Skeletal muscle satellite cell (primary cell): ENCODE data around the gene ZBTB8A.
"Not testable (repeated sequence)": the region's sequence is repeated elsewhere in the genome, so short reads cannot be mapped to it uniquely, and the experiment has no call there.

Experiments used
- H3K27me3 ChIP-seq: 2 replicates; pipeline ENCODE4 v1.7.0; 2013; ENCODE audit warnings: low read length; ENCODE audit not compliant: control insufficient read depth, insufficient read depth
- H3K36me3 ChIP-seq: 2 replicates; pipeline ENCODE4 v1.7.0; 2013; ENCODE audit warnings: mild to moderate bottlenecking, control low read depth, low read length; ENCODE audit not compliant: insufficient read depth
- H3K4me1 ChIP-seq: 2 replicates; pipeline ENCODE4 v1.7.0; 2013; ENCODE audit warnings: low read length; ENCODE audit not compliant: control insufficient read depth, insufficient read depth
- H3K4me2 ChIP-seq: 2 replicates; pipeline ENCODE4 v1.7.0; 2013; ENCODE audit warnings: mild to moderate bottlenecking, low read length
- H3K4me3 ChIP-seq: 2 replicates; pipeline ENCODE4 v1.7.0; 2013; ENCODE audit warnings: low read length
- H3K9ac ChIP-seq: 2 replicates; pipeline ENCODE4 v1.7.0; 2013; ENCODE audit warnings: mild to moderate bottlenecking, low read depth, low read length, moderate library complexity
- H3K9me3 ChIP-seq: replicated peaks from 2 replicates; pipeline ENCODE4 v1.7.0; 2013; ENCODE audit warnings: mild to moderate bottlenecking, control low read depth, low read length

ZBTB8A gene

GRCh38 chr1:32539584-32540571 is 651 bp downstream of the ZBTB8A start:
- H3K9ac ChIP-seq: peak overlapping the region; percentile 79
- H3K4me2 ChIP-seq: peak overlapping the region; percentile 99
- peaks cover 14% of the 10 kb centered on the region for H3K4me1 ChIP-seq
- peaks cover 12% of the 10 kb centered on the region for H3K27me3 ChIP-seq
- H3K9me3 ChIP-seq: no peaks in the 10 kb centered on the region
- H3K4me3 ChIP-seq: peak overlapping the region; percentile 72
- no peaks in the 10 kb centered on the region for H3K36me3 ChIP-seq

- Histone ChIP-seq H3K4me2 (peak overlapping the region; percentile 99), H3K4me3 (peak overlapping the region; percentile 72), H3K9me3 (no peaks in the 10 kb centered on the region), H3K27me3 (peaks cover 5% of the 10 kb centered on the region), H3K4me1 (peaks cover 14% of the 10 kb centered on the region), H3K36me3 (no peaks in the 10 kb centered on the region), H3K9ac (peak overlapping the region; percentile 79)
Observed at GRCh38 chr1:32540605-32541004, 1.4 kb downstream of the ZBTB8A start.

- Histone ChIP-seq H3K4me3 (no peak overlapping the region), H3K27me3 (no peaks in the 10 kb centered on the region), H3K4me1 (peaks cover 14% of the 10 kb centered on the region), H3K4me2 (no peak overlapping the region), H3K9me3 (no peaks in the 10 kb centered on the region), H3K9ac (no peak overlapping the region), H3K36me3 (no peaks in the 10 kb centered on the region)
Observed at GRCh38 chr1:32541064-32541566, 1.9 kb downstream of the ZBTB8A start.

DNA sequence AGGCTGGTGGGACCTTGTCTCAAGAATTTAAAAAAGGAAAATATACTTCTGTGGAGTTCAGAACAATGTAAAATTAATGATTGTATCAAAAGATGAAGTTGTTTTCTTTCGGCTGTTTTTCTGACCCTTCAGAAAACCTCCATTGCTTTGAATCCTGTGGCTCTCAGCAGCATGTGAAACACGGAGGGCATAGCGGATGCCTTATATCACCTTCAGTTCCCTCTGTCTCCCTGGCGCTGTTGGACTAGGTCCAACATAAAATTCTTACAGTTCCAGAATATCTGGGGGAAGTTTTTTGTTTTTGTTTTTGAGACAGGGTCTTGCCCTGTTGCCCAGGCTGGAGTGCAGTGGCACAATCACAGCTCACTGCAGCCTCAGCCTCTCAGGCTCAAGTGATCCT is 7.4 kb downstream of the ZBTB8A start:
- no peak overlapping the region for H3K4me2 ChIP-seq

DNA sequence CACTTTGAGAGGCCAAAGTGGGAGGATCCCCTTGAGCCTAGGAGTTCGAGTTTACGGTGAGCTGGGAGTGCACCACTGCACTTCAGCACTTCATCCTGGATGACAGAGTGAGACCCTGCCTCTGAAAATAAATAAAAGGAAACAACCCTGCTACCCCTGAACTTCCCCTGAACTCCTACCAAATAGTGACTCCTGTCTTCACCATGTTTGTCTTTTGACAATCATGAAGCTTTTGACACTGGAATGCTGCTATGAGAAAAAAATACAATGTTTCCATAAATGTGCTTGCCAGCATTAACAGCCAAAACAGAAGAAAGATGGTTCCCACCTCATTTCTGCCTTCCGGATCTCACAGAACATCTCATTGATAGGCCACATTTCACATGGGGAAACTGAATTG is 10.4 kb downstream of the ZBTB8A start:
- Histone ChIP-seq H3K27me3 (no peaks in the 10 kb centered on the region), H3K4me3 (no peak overlapping the region), H3K36me3 (no peaks in the 10 kb centered on the region), H3K9ac (no peak overlapping the region), H3K4me1 (no peaks in the 10 kb centered on the region), H3K4me2 (no peak overlapping the region), H3K9me3 (no peaks in the 10 kb centered on the region)

More for the DNA sequence above, 7.4 kb downstream of the ZBTB8A start:
- H3K9ac ChIP-seq: no peak overlapping the region
- H3K4me3 ChIP-seq: no peak overlapping the region
- no peaks in the 10 kb centered on the region for H3K27me3 ChIP-seq
- no peaks in the 10 kb centered on the region for H3K9me3 ChIP-seq
- H3K4me1 ChIP-seq: no peaks in the 10 kb centered on the region
- no peaks in the 10 kb centered on the region for H3K36me3 ChIP-seq

DNA sequence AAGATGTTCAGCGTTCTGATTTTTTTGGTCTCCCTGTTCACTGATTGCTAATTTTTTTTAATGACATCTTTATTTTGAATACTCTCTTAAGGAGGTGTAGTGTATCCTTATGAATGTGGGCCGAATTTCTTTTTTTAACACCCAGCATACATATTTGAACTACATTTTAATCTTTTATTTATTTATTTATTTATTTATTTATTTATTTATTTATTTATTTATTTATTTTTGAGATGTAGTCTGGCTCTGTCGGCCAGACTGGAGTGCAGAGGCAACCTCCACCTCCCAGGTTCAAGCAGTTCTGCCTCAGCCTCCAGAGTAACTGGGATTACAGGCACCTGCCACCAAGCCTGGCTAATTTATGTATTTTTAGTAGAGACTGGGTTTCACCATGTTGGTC is 15.1 kb downstream of the ZBTB8A start:
- H3K27me3 ChIP-seq: no peaks in the 10 kb centered on the region
- H3K4me1 ChIP-seq: no peaks in the 10 kb centered on the region
- H3K36me3 ChIP-seq: no peaks in the 10 kb centered on the region
- H3K9ac ChIP-seq: no peak overlapping the region
- no peaks in the 10 kb centered on the region for H3K9me3 ChIP-seq
- no peak overlapping the region for H3K4me2 ChIP-seq
- no peak overlapping the region for H3K4me3 ChIP-seq

- H3K9ac ChIP-seq, H3K9me3 ChIP-seq, H3K27me3 ChIP-seq, H3K4me2 ChIP-seq, H3K4me3 ChIP-seq, H3K4me1 ChIP-seq, H3K36me3 ChIP-seq: not testable (repeated sequence)
Observed at GRCh38 chr1:32557035-32557434, 17.8 kb downstream of the ZBTB8A start.

GRCh38 chr1:32557812-32558211 is 18.6 kb downstream of the ZBTB8A start:
- H3K9me3 ChIP-seq: no peaks in the 10 kb centered on the region
- H3K4me1 ChIP-seq: no peaks in the 10 kb centered on the region
- no peak overlapping the region for H3K9ac ChIP-seq
- no peak overlapping the region for H3K4me2 ChIP-seq
- H3K4me3 ChIP-seq: no peak overlapping the region
- H3K36me3 ChIP-seq: peaks cover 2% of the 10 kb centered on the region
- H3K27me3 ChIP-seq: no peaks in the 10 kb centered on the region

DNA sequence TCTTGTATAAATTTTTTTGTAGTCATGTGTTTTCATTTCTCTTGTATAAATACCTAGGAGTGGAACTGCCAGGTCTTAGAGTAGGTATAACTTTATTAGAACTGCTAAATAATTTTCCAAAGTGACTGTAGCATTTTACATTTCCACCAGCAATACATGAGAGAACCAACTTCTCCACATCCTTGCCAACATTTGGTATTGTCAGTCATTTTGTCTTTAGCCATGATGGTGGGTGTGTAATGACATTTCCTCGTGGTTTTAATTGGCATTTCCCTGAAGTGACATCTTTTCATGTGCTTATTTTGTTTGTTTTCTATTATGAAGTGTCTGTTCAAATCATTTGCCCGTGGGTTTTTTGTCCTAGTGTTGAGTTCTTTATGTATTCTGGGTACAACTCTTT is 29.7 kb downstream of the ZBTB8A start:
- Histone ChIP-seq H3K4me2 (no peak overlapping the region), H3K36me3 (no peaks in the 10 kb centered on the region), H3K9me3 (no peaks in the 10 kb centered on the region), H3K4me3 (no peak overlapping the region), H3K4me1 (no peaks in the 10 kb centered on the region), H3K9ac (no peak overlapping the region), H3K27me3 (no peaks in the 10 kb centered on the region)

GRCh38 chr1:32580348-32581017 is 41.3 kb downstream of the ZBTB8A start:
- no peaks in the 10 kb centered on the region for H3K4me1 ChIP-seq
- no peak overlapping the region for H3K9ac ChIP-seq
- H3K4me2 ChIP-seq: no peak overlapping the region
- H3K36me3 ChIP-seq: no peaks in the 10 kb centered on the region
- no peaks in the 10 kb centered on the region for H3K9me3 ChIP-seq
- H3K27me3 ChIP-seq: no peaks in the 10 kb centered on the region
- no peak overlapping the region for H3K4me3 ChIP-seq

GRCh38 chr1:32592943-32593342 is 53.7 kb downstream of the ZBTB8A start:
- Histone ChIP-seq H3K4me1 (no peaks in the 10 kb centered on the region), H3K9me3 (no peaks in the 10 kb centered on the region), H3K27me3 (no peaks in the 10 kb centered on the region), H3K36me3 (peaks cover 4% of the 10 kb centered on the region), H3K4me2 (no peak overlapping the region), H3K4me3 (no peak overlapping the region), H3K9ac (no peak overlapping the region)
